ENCODE results near the gene USH1G.

DNA sequence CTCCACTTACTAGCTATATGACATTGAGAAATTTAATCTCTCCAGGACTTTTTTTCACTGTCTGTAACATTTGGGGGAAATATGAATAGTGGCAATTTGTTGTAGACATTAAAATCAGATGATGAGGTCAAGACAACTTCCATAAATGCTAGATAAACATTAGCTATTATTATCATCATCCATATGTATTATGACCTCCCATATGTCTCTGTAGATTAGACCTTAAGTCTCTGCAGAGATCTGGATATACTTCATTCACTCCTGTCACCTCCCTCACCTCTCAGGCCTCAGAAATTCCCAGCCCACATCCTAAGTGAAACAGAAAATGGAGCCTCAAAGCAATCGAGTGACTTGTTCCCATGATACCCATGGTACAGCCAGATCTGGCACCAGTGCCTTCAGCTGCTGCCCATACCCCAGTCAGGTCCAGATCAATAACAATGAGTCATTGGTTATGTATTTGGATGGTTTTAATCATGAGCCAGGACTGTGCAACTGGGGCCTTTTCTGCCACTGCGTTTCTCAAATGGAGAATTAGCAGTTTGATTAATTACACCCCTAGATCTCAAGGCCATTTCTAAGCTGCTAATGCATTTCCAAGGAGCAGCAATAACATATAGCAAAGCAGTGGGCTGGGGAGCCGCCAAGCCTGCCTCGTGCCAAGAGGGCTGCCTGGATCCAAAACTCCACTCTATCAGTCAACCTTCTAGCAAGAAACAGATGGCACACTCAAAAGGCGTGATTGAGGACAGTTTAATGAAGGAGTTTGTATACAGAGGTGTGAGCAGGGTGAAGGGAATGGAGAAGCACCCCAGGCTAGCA lies 47.7 kb downstream of the USH1G start:
- TF ChIP-seq, protein P1, sequence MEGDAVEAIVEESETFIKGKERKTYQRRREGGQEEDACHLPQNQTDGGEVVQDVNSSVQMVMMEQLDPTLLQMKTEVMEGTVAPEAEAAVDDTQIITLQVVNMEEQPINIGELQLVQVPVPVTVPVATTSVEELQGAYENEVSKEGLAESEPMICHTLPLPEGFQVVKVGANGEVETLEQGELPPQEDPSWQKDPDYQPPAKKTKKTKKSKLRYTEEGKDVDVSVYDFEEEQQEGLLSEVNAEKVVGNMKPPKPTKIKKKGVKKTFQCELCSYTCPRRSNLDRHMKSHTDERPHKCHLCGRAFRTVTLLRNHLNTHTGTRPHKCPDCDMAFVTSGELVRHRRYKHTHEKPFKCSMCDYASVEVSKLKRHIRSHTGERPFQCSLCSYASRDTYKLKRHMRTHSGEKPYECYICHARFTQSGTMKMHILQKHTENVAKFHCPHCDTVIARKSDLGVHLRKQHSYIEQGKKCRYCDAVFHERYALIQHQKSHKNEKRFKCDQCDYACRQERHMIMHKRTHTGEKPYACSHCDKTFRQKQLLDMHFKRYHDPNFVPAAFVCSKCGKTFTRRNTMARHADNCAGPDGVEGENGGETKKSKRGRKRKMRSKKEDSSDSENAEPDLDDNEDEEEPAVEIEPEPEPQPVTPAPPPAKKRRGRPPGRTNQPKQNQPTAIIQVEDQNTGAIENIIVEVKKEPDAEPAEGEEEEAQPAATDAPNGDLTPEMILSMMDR (IDR thresholded peaks at IDR 0.05; ENCODE audit: low read length): no peak
- TF ChIP-seq EZH2 (optimal IDR thresholded peaks at IDR 0.05; ENCODE audit: low read depth, low read length): no peak

Measured in MM.1S (cell line).